Endothelial cell of umbilical vein (primary cell): ENCODE data around the gene PHKG2. TPM values are rescaled to one million over a fixed set of nuclear protein-coding genes. Genes with fewer than 3 reads are reported as not detected.

ENCODE experiments used
- BruUV-seq: library from RNA; stranded (reverse); fragments of 400-500 nt; replicated peaks from 2 replicates; lab custom pipeline; 2021; lab: Mats Ljungman, UMichigan
- CTCF ChIA-PET: fragments of 300-600, 350-600 bp; sonication (Branson Sonifier 250); formaldehyde crosslinking; loops from one replicate; lab custom pipeline; 2021; ENCODE audit warnings: antibody characterized with exemption, inconsistent platforms; lab: Charles Lee
- POLR2A ChIA-PET: fragments of 300-600, 350-600 bp; sonication (Branson Sonifier 250); formaldehyde crosslinking; loops from one replicate; lab custom pipeline; 2021; ENCODE audit warnings: antibody characterized with exemption, inconsistent platforms; lab: Charles Lee
- DNase-seq: peaks from one replicate; pipeline ENCODE4 v3.0.0-alpha.2; 2011; ENCODE audit warnings: low read depth, low spot score
- FAIRE-seq: peaks from 2 replicates; lab custom pipeline; 2011; peaks lifted over from hg19 to GRCh38; lab: Jason Lieb, UNC
- H2AFZ ChIP-seq: 2 replicates; pipeline ENCODE4 v1.6.0; 2012; ENCODE audit warnings: low read depth, low read length, control low read depth, inconsistent platforms
- H3K27ac ChIP-seq: 2 replicates; pipeline ENCODE4 v1.5.1; 2011; ENCODE audit warnings: low read depth, mild to moderate bottlenecking, control low read depth, low read length, moderate library complexity; ENCODE audit not compliant: insufficient read depth
- H3K27me3 ChIP-seq, 2 experiments: 2 replicates each; pipeline versions ENCODE4 v1.6.0 to v1.6.1; 2011; ENCODE audit warnings: low read length in 2 of 2, mixed read lengths in 1 of 2; ENCODE audit not compliant: control insufficient read depth in 2 of 2, insufficient read depth in 2 of 2
- H3K36me3 ChIP-seq, 2 experiments: 2 replicates in 1 of 2; 3 replicates in 1 of 2; pipeline ENCODE4 v1.5.1; 2011; ENCODE audit warnings: low read length in 2 of 2, mild to moderate bottlenecking in 1 of 2, moderate library complexity in 1 of 2; ENCODE audit not compliant: control insufficient read depth in 2 of 2, insufficient read depth in 2 of 2; ENCODE audit errors: extremely low read depth in 1 of 2
- H3K4me1 ChIP-seq: 3 replicates; pipeline ENCODE4 v1.5.1; 2011; ENCODE audit warnings: mild to moderate bottlenecking, low read length; ENCODE audit not compliant: control insufficient read depth, insufficient read depth; ENCODE audit errors: extremely low read depth
- H3K4me2 ChIP-seq: 2 replicates; pipeline ENCODE4 v1.6.1; 2011; ENCODE audit warnings: low read length, control low read depth, mixed read lengths; ENCODE audit not compliant: insufficient read depth
- H3K4me3 ChIP-seq, 3 experiments: fragments of 200-600 bp in 1 of 3; sonication (generic), shearing (Covaris generic) in 1 of 3; replicated peaks in 1 of 3; 2 replicates each; pipeline ENCODE4 v1.5.1; 2011 to 2016; ENCODE audit warnings: control low read depth in 3 of 3, low read length in 3 of 3, mild to moderate bottlenecking in 2 of 3, inconsistent platforms in 1 of 3, low read depth in 1 of 3, moderate library complexity in 1 of 3; ENCODE audit not compliant: insufficient read depth in 1 of 3
- H3K79me2 ChIP-seq: 2 replicates; pipeline ENCODE4 v1.6.0; 2012; ENCODE audit warnings: low read length, inconsistent platforms; ENCODE audit not compliant: control insufficient read depth, insufficient read depth
- H3K9ac ChIP-seq: replicated peaks from 2 replicates; pipeline ENCODE3; 2011; ENCODE audit warnings: low read length, control low read depth; ENCODE audit not compliant: insufficient read depth; ENCODE audit errors: extremely low read depth
- H3K9me1 ChIP-seq: replicated peaks from 3 replicates; pipeline ENCODE4 v1.6.0; 2011; ENCODE audit warnings: mild to moderate bottlenecking, low read length; ENCODE audit not compliant: control insufficient read depth, insufficient read depth; ENCODE audit errors: extremely low read depth
- H3K9me3 ChIP-seq: replicated peaks from 2 replicates; pipeline ENCODE4 v1.5.1; 2012; ENCODE audit warnings: low read length, inconsistent platforms; ENCODE audit not compliant: control insufficient read depth, insufficient read depth
- H4K20me1 ChIP-seq: replicated peaks from 2 replicates; pipeline ENCODE3; 2011; ENCODE audit warnings: mild to moderate bottlenecking, low read length; ENCODE audit not compliant: control insufficient read depth, insufficient read depth; ENCODE audit errors: extremely low read depth
- CTCF ChIP-seq, 2 donors: IDR thresholded peaks; 1 replicate in 1 of 2; 2 replicates in 1 of 2; pipeline ENCODE4 v1.5.1; 2011; ENCODE audit warnings: low read length in 2 of 2, mild to moderate bottlenecking in 2 of 2, moderate library complexity in 2 of 2, control low read depth in 1 of 2, inconsistent platforms in 1 of 2, low read depth in 1 of 2; ENCODE audit not compliant: insufficient read depth in 1 of 2; ENCODE audit errors: extremely low read depth in 1 of 2
- EZH2 ChIP-seq: IDR thresholded peaks from 2 replicates; pipeline ENCODE4 v1.6.1; 2012; ENCODE audit warnings: borderline replicate concordance, low read depth, mild to moderate bottlenecking, moderate library complexity, low read length, inconsistent platforms; ENCODE audit not compliant: severe bottlenecking
- FOS ChIP-seq: IDR thresholded peaks from 2 replicates; pipeline ENCODE4 v1.6.1; 2011; ENCODE audit warnings: mild to moderate bottlenecking, low read length, moderate library complexity, borderline replicate concordance; ENCODE audit not compliant: insufficient read depth
- GATA2 ChIP-seq: IDR thresholded peaks from 2 replicates; pipeline ENCODE4 v1.7.0; 2011; ENCODE audit warnings: low read depth, mild to moderate bottlenecking, moderate library complexity, mixed read lengths, low read length; ENCODE audit not compliant: insufficient read length, insufficient read depth
- JUN ChIP-seq: IDR thresholded peaks from 2 replicates; pipeline ENCODE4 v1.6.1; 2011; ENCODE audit warnings: borderline replicate concordance, low read depth; ENCODE audit not compliant: insufficient read length, insufficient read depth
- POLR2A ChIP-seq: IDR thresholded peaks from 2 replicates; pipeline ENCODE4 v1.6.1; 2012; ENCODE audit warnings: low read depth, mild to moderate bottlenecking, control low read depth, low read length
- POLR2AphosphoS5 ChIP-seq: IDR thresholded peaks from 2 replicates; pipeline ENCODE4 v1.6.1; 2012; ENCODE audit warnings: low read depth, mild to moderate bottlenecking, control low read depth, low read length, moderate library complexity; ENCODE audit not compliant: insufficient read depth
- dilution Hi-C: fragments of 300-500 bp; cut with MboI; formaldehyde crosslinking; loops from one replicate; pipeline ENCODE4 v1.15.0; 2019; ENCODE audit warnings: low sequenced_read_pairs; ENCODE audit not compliant: extremely low pct_ligation_motif_present
- intact Hi-C: fragments of 100-400 bp; cut with micrococcal nuclease; formaldehyde crosslinking; loops from one replicate; pipeline ENCODE4 v1.10.0; 2022
- polyA plus RNA-seq, 4 experiments: library from polyadenylated mRNA; depleted of rRNA in 3 of 4; stranded (reverse) in 3 of 4; unstranded in 1 of 4; fragments of >200 nt; gene quantifications; 2 replicates each; pipeline versions ENCODE4 v1.2.1 to v1.2.3, GENCODE V29; 2011 to 2012; ENCODE audit warnings: missing spikeins in 1 of 4
- total RNA-seq: library from RNA; stranded (reverse); gene quantifications from 2 replicates; pipeline ENCODE4 v1.2.3, GENCODE V29; 2021
- TF ChIP-seq, protein P1 (sequence below): IDR thresholded peaks from 2 replicates; pipeline ENCODE4 v1.6.1; 2011; ENCODE audit not compliant: insufficient read depth, insufficient read length

The PHKG2 gene
- total and polyA plus RNA-seq, 2 donors (not counting 3 experiments of a cell fraction or from before 2014, with no cell fraction given), result 33.0 to 48.8 TPM

- FAIRE-seq (no peak), DNase-seq (no peak)
- Histone ChIP-seq H3K79me2 (peaks cover 11% of the 10 kb centered on the region), H3K4me2 (no peak overlapping the region), H4K20me1 (no peaks in the 10 kb centered on the region), H3K9ac (no peak overlapping the region), H3K9me3 (no peaks in the 10 kb centered on the region), H3K4me1 (no peaks in the 10 kb centered on the region), H3K27ac (no peak overlapping the region), H3K36me3 (peaks cover 53 to 60% of the 10 kb centered on the region in 2 experiments), H2AFZ (no peak overlapping the region), H3K9me1 (no peaks in the 10 kb centered on the region), H3K4me3 (no peak overlapping the region), H3K27me3 (no peaks in the 10 kb centered on the region)
- no peak for TF ChIP-seq FOS
- no peak for TF ChIP-seq POLR2A
- TF ChIP-seq CTCF (IDR thresholded peaks at IDR 0.05; ENCODE audit: extremely low read depth in 1 of 2, insufficient read depth in 1 of 2, low read depth in 1 of 2, low read length in 2 of 2), result no peak
- no peak for TF ChIP-seq JUN
- no peak for TF ChIP-seq GATA2
- TF ChIP-seq POLR2AphosphoS5, result no peak
- no peak for TF ChIP-seq EZH2
- TF ChIP-seq, protein P1, sequence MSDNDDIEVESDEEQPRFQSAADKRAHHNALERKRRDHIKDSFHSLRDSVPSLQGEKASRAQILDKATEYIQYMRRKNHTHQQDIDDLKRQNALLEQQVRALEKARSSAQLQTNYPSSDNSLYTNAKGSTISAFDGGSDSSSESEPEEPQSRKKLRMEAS, result no peak
- CTCF ChIA-PET, result interaction anchor here (1.6 kb wide), 1 partner anchor 25 kb away, joined by 3 read pairs; no protein-coding TSS in a partner anchor
- intact Hi-C loops, result no loop called here
- dilution Hi-C loops, result no loop called here
- no TSS peak for BruUV-seq
- POLR2A ChIA-PET, result no interaction called here
Measured at GRCh38 chr16:30722916-30723315, 25.3 kb upstream of the PHKG2 start.
